Caki2 (cell line): ENCODE data around the gene NACC1. TPM values are rescaled to one million over a fixed set of nuclear protein-coding genes. Genes with fewer than 3 reads are reported as not detected.

Experiments used
- DNase-seq: peaks from one replicate; pipeline ENCODE4 v3.0.0-alpha.2; 2015; ENCODE audit warnings: low read depth
- in situ Hi-C: cut with HindIII; loops from 2 replicates; pipeline ENCODE4 v1.10.0; 2016; ENCODE audit warnings: low sequenced_read_pairs, low pct_unique_long_range_greater_than_20kb, mixed read lengths
- total RNA-seq: library from RNA; depleted of rRNA; stranded (reverse); fragments of >200 nt; shearing (Covaris generic); gene quantifications from 2 replicates; pipeline ENCODE4 v1.2.3, GENCODE V29; 2014; ENCODE audit warnings: low replicate concordance

Gene NACC1
- total RNA-seq, 1 experiment from 2014 or later: 59.3 TPM

- in situ Hi-C loops: no loop called here
- no peak for DNase-seq
Measured at GRCh38 chr19:13112555-13112954, 5.5 kb upstream of the NACC1 start.

GRCh38 chr19:13115936-13116281, 2.2 kb upstream of the NACC1 start:
- DNase-seq: no peak
- in situ Hi-C loops: no loop called here

DNA sequence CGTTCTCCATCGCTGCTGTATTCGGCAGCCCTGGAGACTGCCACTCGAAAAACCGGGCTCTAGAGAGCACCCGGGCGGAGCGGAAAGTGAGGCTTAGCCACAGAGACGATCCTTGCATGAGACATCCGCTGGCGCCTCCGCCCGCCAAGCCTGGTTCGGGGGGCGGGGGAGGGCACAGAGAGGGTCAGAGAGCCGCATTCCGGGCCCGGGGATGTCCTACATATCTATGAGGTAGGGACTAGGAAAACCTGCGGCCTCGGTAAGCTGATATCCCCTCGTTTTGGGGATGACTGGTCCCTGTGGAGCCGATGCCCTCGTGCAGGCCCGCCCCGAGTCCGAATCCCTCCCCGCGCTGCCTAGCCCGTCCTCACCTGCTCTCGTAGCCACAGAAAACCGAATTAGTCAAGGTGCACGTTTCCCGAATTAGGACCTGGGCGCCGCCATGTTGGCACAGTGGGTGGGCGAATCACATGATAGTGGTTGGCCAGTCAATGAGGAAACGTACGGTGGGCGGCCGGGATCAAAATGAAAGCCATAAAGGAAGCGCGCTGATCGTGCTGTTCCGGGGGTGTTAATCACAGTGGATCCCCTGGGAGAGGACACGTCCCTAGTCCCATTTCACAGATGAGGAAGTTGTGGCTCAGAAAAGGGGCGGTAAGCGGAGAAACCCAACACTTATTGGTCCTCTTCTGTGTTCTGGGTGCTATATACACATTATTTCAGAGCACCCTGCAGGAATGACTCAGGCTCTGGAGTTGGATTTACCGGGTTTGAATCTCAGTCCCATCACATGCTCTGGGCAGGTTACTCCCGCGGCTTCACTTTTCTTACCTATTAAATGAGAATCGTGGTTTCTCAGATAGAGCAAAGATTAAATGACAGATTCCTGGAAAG, 1.5 kb upstream of the NACC1 start, which contains the start of gene TRMT1:
Gene TRMT1, minus strand, starts transcription at position 459 of the 894 bp plus-strand sequence. Its CDS starts 341 bp downstream, at position 118.
- peak; percentile 91 for DNase-seq
- in situ Hi-C loops: no loop called here

GRCh38 chr19:13117176-13117771, 790 bp upstream of the NACC1 start:
- in situ Hi-C loops: no loop called here
- DNase-seq: no peak

GRCh38 chr19:13118424-13119193, 545 bp downstream of the NACC1 start:
- in situ Hi-C loops: no loop called here
- no peak for DNase-seq

GRCh38 chr19:13119627-13120026, 1.6 kb downstream of the NACC1 start:
- no peak for DNase-seq
- in situ Hi-C loops: no loop called here

GRCh38 chr19:13120031-13120430, 2.0 kb downstream of the NACC1 start:
- DNase-seq: no peak
- in situ Hi-C loops: no loop called here

DNA sequence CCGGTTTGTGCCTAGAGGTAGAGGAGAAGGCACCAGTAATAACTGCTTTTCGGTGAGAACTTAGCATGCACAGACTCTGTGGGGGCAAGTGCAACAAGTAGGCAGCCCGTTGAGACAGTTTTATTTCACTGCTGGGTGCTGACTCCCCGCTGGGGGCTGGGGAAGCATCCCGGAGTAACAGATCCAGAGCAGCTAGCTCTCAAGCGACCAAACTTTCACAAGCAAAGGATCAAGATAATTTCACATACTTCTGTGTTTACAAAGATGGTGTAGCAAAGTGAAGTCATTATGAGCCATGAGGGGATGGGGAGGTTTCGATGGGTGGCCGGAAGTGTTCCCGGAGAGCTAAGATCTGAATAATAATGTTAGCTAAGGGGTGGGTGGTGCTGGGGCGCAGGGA, 2.8 kb downstream of the NACC1 start:
- DNase-seq: no peak
- in situ Hi-C loops: no loop called here

- DNase-seq: no peak
- in situ Hi-C loops: no loop called here
Measured at GRCh38 chr19:13121551-13122274, 3.6 kb downstream of the NACC1 start.

GRCh38 chr19:13122275-13122878, 4.3 kb downstream of the NACC1 start:
- no peak for DNase-seq
- in situ Hi-C loops: no loop called here

DNA sequence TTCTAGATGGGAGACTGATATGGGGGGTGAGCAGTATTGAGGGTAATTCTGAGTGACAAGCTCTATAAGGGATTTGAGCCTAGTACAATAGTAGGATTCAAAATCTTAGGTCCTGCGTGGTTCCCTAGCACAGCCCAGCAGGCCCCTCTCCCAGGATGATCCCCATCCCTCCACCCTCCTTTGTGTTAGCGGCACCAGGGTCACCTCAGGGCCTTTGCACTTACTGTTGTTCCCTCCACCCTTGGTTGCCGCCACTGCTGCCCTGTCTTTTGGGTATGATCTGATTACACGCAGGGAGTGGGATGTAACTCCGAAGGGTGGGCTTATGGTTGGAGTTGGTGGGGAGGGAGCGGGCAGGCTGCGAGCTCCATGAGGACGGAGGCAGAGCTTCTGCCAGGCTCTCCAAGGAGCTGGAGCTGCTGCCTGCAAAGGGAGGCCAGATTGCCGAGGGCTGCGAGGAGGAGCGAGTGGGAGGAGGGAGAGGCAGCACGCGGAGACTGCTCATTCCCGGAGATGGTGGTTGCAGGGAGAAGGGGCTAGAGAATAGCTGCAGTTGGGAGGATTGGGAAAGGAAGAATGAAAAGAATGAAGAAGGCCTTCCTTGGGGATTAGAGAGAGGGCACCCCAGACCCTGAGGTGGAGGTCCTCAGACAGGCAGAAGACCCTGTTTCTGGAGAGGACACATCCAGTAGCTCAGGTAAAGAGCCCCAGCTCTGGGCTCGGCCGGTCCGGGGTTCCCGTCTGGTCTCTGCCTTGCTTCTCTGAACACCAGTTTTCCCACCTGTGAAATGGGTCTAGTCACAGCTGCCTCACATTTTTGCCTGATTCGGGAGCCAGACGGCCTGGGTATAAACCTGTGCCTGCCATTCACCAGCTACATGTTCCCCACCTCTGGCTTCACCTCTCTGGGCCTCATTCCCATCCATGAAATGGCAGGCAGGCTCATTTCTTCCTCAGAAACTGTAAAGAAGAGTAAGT, 5.2 kb downstream of the NACC1 start:
- DNase-seq: no peak
- in situ Hi-C loops: no loop called here

DNA sequence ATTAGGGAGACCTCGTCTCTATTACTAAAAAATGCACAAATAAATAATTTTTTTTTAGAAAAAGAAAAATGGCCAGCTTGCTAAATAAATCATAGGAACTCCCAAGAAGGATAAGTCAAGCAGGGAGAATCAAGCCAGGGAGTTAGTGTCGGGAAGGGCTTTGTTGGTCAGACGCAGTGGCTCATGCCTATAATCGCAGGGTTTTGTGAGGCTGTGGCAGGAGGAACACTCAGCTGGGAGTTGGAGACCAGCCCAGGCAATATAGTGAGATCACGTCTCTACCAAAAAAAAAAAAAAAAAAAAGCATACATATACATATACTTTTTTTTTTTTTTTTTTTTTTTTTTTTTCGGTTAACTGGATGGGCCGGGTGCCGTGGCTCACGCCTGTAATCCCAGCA, 9.0 kb downstream of the NACC1 start:
- no peak for DNase-seq
- in situ Hi-C loops: no loop called here

DNA sequence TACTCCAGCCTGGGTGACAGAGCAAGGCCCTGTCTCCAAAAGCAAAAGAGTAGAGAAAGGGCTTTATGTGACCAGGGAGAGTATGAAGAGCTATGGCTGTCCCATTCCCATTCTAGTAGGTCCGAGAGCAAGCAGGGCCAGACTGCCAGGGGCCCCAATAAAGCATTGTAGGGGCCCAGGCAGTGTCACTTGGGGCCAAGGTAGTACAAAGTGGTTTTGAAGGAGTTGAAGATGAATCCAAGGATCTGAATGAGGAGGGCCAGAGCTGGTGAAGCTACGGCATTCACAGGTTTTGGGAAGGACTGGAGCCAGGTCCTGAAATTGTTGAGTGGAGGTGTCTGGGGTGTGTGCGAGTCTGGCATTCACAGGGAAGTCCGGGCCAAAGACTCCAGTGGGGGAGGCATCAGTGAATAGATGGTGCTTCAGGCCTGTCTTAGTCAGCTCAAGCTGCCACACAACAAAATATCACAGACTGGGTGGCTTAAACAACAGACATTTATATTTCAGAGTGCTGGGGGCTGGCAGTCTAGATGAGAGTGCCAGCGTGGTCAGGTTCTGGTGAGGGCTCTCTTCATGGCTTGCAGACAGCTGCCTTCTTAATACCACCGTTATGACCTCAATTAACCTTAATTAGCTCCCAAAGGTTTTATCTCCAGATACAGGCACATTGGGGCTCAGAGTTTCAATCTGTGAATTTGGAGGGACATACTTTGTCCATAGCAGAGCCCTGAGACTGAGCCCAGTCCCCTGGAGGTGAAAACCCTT, 9.9 kb downstream of the NACC1 start:
- DNase-seq: no peak
- in situ Hi-C loops: no loop called here

GRCh38 chr19:13128583-13128982, 10.5 kb downstream of the NACC1 start:
- no peak for DNase-seq
- in situ Hi-C loops: no loop called here

GRCh38 chr19:13129384-13129783, 11.3 kb downstream of the NACC1 start:
- in situ Hi-C loops: no loop called here
- no peak for DNase-seq

DNA sequence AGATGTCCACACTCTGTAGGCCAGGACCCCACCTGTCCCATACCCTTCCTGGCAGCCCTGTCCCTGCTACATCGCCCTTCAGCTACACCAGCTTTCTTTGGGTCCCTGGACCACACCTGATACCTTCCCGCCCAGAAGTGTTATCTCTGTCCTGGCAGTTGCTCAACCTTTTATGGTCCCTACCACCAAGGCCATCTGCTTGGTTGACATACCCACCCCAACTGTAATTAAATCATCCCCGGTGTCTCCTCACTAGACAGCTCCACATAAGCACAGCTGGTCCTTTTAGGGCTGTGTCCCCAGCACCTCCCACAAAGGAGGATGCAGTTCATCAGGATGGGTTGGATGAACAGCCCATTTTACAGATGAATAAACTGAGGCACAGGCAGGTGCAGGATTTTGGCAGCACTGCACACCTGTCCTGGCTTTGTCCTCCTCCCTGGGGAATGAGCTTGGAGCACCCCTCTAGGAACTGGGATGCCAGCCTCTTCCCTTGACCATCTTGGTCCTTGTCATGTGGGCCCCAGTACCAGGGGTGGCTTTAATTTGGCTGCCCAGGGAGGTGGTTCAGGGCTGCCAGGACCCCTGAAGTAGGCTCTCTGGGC, 12.9 kb downstream of the NACC1 start:
- in situ Hi-C loops: no loop called here
- no peak for DNase-seq
